ENCODE data around the gene VPS52.

GRCh38 chr6:33249732-33250630 lies 21.7 kb downstream of the VPS52 start:
- TF ChIP-seq CREB1 (IDR thresholded peaks at IDR 0.05; ENCODE audit: low read depth) = no peak
- TF ChIP-seq, protein P1, sequence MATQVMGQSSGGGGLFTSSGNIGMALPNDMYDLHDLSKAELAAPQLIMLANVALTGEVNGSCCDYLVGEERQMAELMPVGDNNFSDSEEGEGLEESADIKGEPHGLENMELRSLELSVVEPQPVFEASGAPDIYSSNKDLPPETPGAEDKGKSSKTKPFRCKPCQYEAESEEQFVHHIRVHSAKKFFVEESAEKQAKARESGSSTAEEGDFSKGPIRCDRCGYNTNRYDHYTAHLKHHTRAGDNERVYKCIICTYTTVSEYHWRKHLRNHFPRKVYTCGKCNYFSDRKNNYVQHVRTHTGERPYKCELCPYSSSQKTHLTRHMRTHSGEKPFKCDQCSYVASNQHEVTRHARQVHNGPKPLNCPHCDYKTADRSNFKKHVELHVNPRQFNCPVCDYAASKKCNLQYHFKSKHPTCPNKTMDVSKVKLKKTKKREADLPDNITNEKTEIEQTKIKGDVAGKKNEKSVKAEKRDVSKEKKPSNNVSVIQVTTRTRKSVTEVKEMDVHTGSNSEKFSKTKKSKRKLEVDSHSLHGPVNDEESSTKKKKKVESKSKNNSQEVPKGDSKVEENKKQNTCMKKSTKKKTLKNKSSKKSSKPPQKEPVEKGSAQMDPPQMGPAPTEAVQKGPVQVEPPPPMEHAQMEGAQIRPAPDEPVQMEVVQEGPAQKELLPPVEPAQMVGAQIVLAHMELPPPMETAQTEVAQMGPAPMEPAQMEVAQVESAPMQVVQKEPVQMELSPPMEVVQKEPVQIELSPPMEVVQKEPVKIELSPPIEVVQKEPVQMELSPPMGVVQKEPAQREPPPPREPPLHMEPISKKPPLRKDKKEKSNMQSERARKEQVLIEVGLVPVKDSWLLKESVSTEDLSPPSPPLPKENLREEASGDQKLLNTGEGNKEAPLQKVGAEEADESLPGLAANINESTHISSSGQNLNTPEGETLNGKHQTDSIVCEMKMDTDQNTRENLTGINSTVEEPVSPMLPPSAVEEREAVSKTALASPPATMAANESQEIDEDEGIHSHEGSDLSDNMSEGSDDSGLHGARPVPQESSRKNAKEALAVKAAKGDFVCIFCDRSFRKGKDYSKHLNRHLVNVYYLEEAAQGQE (IDR thresholded peaks at IDR 0.05; ENCODE audit: low read depth) = no peak
- no peak for TF ChIP-seq MAX (IDR thresholded peaks at IDR 0.05)
- TF ChIP-seq EP300 (IDR thresholded peaks at IDR 0.05; ENCODE audit: borderline replicate concordance) = no peak
- TF ChIP-seq TAF1 (IDR thresholded peaks at IDR 0.05; ENCODE audit: low read depth) = 0 out of 2 replicates have a peak, but pooled peaks have one; percentile 5

Measured in Ishikawa (cell line).